GM12873 (cell line): Measurements from ENCODE around the gene SSH2.

ENCODE experiments used
- TF ChIP-seq, protein P1 (sequence below): IDR thresholded peaks from 2 replicates; pipeline ENCODE4 v1.5.1; 2012; ENCODE audit warnings: low read depth, mild to moderate bottlenecking, moderate library complexity, low read length, control low read depth; ENCODE audit not compliant: insufficient read depth; ENCODE audit errors: missing control alignments

Gene SSH2

DNA sequence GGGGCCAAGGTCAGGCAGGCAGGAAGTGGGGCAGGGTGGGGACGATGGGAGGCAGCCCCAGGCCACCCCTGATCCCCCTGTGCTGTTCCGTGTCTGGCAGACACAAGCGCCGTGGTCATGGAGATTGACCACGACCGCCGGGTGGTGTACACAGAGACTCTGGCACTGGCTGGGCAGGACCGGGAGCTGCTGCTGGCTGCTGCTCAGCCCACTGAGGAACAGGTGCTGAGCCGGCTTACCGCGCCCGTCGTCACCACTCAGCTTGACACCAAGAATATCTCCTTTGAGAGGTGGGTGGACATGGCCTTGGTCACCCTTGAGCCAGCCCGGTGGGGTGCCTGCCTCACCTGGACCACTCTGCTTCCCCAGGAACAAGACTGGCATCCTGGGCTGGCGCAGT lies 321.0 kb downstream of the SSH2 start:
- TF ChIP-seq, protein P1, sequence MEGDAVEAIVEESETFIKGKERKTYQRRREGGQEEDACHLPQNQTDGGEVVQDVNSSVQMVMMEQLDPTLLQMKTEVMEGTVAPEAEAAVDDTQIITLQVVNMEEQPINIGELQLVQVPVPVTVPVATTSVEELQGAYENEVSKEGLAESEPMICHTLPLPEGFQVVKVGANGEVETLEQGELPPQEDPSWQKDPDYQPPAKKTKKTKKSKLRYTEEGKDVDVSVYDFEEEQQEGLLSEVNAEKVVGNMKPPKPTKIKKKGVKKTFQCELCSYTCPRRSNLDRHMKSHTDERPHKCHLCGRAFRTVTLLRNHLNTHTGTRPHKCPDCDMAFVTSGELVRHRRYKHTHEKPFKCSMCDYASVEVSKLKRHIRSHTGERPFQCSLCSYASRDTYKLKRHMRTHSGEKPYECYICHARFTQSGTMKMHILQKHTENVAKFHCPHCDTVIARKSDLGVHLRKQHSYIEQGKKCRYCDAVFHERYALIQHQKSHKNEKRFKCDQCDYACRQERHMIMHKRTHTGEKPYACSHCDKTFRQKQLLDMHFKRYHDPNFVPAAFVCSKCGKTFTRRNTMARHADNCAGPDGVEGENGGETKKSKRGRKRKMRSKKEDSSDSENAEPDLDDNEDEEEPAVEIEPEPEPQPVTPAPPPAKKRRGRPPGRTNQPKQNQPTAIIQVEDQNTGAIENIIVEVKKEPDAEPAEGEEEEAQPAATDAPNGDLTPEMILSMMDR: no peak

DNA sequence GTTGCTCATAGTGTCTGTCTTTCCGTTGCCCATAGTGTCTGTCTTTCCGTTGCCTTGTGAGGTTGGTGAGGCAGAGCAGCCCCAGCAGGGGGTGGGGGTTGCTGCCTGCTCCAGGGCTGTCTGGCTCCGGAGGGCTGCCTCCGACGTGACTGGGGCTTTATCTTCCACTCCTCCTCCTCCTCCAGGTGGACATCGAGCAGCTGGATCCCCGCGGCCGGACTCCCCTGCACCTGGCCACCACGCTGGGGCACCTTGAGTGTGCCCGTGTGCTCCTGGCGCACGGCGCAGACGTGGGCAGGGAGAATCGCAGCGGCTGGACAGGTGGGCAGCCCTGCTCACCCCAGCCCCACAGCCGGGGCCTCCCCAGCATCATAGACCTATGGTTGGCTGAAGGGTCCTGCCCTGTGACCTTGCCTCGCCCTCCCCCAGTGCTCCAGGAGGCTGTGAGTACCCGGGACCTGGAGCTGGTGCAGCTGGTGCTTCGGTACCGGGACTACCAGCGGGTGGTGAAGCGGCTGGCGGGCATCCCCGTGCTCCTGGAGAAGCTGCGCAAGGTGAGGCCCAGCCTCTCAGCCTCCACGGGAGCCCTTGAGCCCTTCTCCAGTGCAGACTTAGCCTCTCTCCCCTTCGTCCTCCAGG lies 322.4 kb downstream of the SSH2 start:
- TF ChIP-seq, protein P1: no peak

DNA sequence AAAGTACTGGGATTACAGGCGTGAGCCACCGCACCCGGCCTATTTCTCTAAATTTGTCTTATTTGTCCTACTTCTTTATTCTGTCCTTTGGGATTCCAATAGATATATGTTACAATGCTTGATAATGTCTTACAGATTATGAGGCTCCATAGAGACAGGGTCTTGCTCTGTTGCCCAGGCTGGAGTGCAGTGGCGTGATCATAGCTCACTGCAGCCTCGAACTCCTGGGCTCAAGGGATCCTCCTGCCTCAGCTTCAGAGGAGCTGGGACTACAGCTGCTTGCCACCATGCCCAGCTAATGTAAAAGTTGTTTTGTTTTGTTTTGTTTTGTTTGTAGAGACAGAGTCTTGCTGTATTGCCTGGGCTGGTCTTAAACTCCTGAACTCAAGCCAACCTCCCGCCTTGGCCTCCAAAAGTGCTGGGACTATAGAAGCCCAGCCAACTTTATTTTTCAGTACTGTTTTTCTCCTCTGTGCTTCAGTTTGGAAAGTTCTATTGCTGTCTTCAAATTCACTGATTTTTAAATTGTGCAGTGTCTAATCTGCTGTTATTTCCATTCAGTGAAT lies 326.8 kb downstream of the SSH2 start:
- TF ChIP-seq, protein P1: no peak

DNA sequence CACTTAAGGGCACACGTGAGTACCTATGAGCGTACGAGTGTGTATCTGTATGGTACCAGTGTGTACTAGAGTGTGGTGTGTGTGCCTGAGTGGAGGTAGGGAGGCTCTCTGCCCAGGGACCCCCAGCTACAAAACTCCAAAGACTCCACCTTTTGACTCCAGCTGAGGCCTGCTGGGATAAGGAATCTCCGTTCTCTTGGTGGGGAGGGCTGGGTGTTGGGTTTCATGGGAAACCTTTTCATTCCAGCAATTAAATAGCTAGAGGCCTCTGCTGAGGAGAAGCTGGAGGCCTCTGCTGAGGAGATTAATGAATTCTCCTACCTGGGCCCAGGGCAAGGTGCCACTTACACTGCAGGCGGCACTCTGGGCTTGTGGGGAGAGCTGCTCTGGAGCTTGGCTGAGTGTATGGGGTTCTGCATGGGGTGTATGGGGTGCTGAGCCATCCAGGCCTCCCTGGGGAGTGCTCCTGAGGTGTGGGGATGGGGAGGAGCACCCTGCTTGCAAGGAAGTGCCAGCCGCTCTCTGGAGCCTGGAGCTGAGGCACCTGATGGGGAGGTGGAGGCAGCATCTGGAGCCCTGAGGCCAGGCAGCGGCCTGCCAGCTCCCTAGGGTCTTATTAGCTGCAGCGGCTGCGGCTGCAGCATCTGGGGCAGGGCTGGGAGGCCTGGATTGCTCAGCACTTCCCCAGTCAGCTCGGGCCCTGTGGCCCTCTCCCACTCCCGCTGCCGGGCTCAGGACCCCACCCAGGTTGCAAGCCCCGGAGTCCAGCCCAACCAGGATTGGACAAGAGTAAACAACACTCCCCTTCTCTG lies 332.5 kb downstream of the SSH2 start:
- TF ChIP-seq, protein P1: no peak

DNA sequence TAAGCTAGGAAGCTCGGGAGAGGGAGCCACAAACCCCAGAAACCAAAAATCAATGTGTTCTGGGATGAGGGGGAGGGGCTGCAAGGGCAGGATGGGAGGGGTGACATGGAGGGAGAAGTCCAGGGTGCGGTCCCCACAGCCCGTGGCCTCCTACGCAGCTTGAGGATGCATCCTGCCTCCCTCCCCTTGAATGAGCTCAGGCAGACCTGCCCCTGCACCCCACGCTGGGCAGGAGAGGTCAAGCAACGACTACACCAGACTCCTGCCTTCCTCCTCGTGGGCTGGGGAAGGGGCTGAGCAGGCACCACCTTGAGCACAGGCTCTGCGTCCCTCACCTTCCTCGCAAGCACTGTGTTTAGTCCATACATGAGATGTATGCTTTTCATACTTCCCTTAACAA lies 333.2 kb downstream of the SSH2 start:
- TF ChIP-seq, protein P1: no peak

DNA sequence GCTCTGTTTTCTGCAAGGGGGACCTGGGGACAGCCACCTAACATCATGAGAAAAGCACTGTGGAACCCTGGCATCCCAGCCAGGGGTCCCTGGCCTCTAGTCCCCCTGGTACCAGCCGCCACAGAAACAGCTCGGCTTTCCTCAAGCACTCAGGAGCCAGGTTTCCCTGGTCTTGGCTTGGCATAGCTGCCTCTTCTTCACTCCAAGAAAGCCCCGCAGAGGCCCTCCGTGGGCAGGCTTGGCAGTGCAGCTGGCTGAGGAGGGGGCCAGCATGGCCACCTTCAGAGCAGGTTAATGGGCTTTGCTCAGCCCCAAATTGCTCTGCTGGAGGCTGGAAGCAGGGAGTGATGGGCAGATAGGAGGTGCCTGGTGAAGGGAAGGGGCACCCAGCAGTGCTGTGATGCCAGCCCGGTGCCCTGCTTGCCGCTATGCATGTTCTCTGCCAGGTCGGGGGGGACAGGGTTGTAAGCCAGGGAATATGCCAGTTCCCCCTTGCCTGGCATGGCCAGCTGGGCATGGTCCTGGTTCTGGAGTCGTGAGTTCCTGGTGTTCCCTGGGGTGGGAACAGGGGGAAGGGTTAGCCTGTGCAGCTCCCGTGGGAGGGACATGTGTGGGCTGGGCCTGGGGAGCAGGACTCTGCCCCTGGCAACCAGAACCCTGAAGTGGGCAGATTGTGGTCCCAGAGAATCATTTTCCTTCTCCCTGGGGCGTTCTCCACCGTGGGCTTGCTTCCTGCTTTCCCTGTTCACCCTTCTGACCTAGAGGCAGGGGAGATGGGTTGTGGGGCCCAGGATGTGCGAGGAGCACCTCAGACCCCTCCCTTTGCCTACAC lies 333.9 kb downstream of the SSH2 start:
- TF ChIP-seq, protein P1: no peak
